Neural cell (in vitro differentiated cells): ENCODE data around the gene SLC19A1. TPM values are rescaled to one million over a fixed set of nuclear protein-coding genes. Genes with fewer than 3 reads are reported as not detected.

Experiments
- H2AFZ ChIP-seq: fragments of 200-600, 300-800 bp; sonication (generic), shearing (Covaris generic); 2 replicates; pipeline ENCODE4 v1.6.0; 2014; ENCODE audit warnings: low read depth, mild to moderate bottlenecking, antibody characterized with exemption, low read length, moderate library complexity
- H3F3A ChIP-seq: fragments of 200-600 bp; shearing (Covaris generic); 2 replicates; pipeline ENCODE4 v1.6.1; 2016; ENCODE audit warnings: mild to moderate bottlenecking, moderate library complexity, mixed read lengths, antibody characterized with exemption, low read length; ENCODE audit not compliant: insufficient read depth, poor library complexity, severe bottlenecking
- H3K27ac ChIP-seq: fragments of 200-600, 300-800 bp; sonication (generic), shearing (Covaris generic); 2 replicates; pipeline ENCODE4 v1.5.1; 2014; ENCODE audit warnings: mild to moderate bottlenecking, low read length, moderate library complexity
- H3K27me3 ChIP-seq: fragments of 300-800, 200-600 bp; sonication (generic), shearing (Covaris generic); 2 replicates; pipeline ENCODE4 v1.6.0; 2014; ENCODE audit warnings: mild to moderate bottlenecking, low read depth, low read length, moderate library complexity; ENCODE audit not compliant: insufficient read depth
- H3K36me3 ChIP-seq: fragments of 300-800, 200-600 bp; sonication (generic), shearing (Covaris generic); 2 replicates; pipeline ENCODE4 v1.5.1; 2014; ENCODE audit warnings: mild to moderate bottlenecking, antibody characterized with exemption, low read length, moderate library complexity; ENCODE audit not compliant: insufficient read depth
- H3K4me2 ChIP-seq: fragments of 300-800, 200-600 bp; sonication (generic), shearing (Covaris generic); 2 replicates; pipeline ENCODE4 v1.6.0; 2014; ENCODE audit warnings: mild to moderate bottlenecking, low read length
- H3K4me3 ChIP-seq: fragments of 300-800, 200-600 bp; sonication (generic), shearing (Covaris generic); 2 replicates; pipeline ENCODE4 v1.5.1; 2014; ENCODE audit warnings: mild to moderate bottlenecking, low read length, moderate library complexity
- H3K79me2 ChIP-seq: fragments of 200-600 bp; shearing (Covaris generic); replicated peaks from 2 replicates; pipeline ENCODE4 v1.6.0; 2014; ENCODE audit warnings: mild to moderate bottlenecking, low read length, moderate library complexity; ENCODE audit not compliant: insufficient read depth
- H3K9ac ChIP-seq: fragments of 300-800, 200-600 bp; sonication (generic), shearing (Covaris generic); 2 replicates; pipeline ENCODE4 v1.6.1; 2016; ENCODE audit warnings: mild to moderate bottlenecking, low read length, mixed read lengths
- H3K9me2 ChIP-seq: fragments of 200-600 bp; shearing (Covaris generic); 2 replicates; pipeline ENCODE4 v1.6.1; 2016; ENCODE audit warnings: mild to moderate bottlenecking, low read length, mixed read lengths; ENCODE audit not compliant: insufficient read depth
- H3K9me3 ChIP-seq: fragments of 200-600, 300-800 bp; sonication (generic), shearing (Covaris generic); 2 replicates; pipeline ENCODE4 v1.6.1; 2016; ENCODE audit warnings: mild to moderate bottlenecking, mixed run types, low read length, moderate library complexity, mixed read lengths
- H4K20me1 ChIP-seq: fragments of 200-600 bp; shearing (Covaris generic); 2 replicates; pipeline ENCODE4 v1.6.1; 2016; ENCODE audit warnings: mild to moderate bottlenecking, mixed run types; ENCODE audit not compliant: insufficient read depth
- EP300 ChIP-seq: fragments of 450-650 bp; conservative IDR thresholded peaks from 2 replicates; pipeline ENCODE4 v1.6.1; 2014; ENCODE audit warnings: antibody characterized with exemption, mild to moderate bottlenecking, moderate library complexity; ENCODE audit not compliant: poor library complexity, severe bottlenecking
- EZH2 ChIP-seq: fragments of 200-600, 300-800 bp; shearing (Covaris generic), sonication (generic); IDR thresholded peaks from 2 replicates; pipeline ENCODE4 v1.6.1; 2014; ENCODE audit warnings: antibody characterized with exemption, low read length, borderline replicate concordance, mild to moderate bottlenecking; ENCODE audit not compliant: insufficient read depth, poor library complexity, severe bottlenecking
- MXI1 ChIP-seq: fragments of 450-650 bp; conservative IDR thresholded peaks from 2 replicates; pipeline ENCODE4 v1.6.1; 2014; ENCODE audit warnings: antibody characterized with exemption, mild to moderate bottlenecking; ENCODE audit not compliant: poor library complexity, severe bottlenecking
- POLR2AphosphoS5 ChIP-seq: IDR thresholded peaks from 2 replicates; pipeline ENCODE4 v1.6.1; 2012
- RAD21 ChIP-seq: fragments of 450-650 bp; conservative IDR thresholded peaks from 2 replicates; pipeline ENCODE4 v1.6.1; 2014; ENCODE audit warnings: antibody characterized with exemption, mild to moderate bottlenecking, moderate library complexity
- REST ChIP-seq: IDR thresholded peaks from 2 replicates; pipeline ENCODE4 v1.6.1; 2012; ENCODE audit warnings: borderline replicate concordance
- SMC3 ChIP-seq: fragments of 450-650 bp; conservative IDR thresholded peaks from 2 replicates; pipeline ENCODE4 v1.6.1; 2014; ENCODE audit warnings: antibody characterized with exemption, mild to moderate bottlenecking, moderate library complexity; ENCODE audit not compliant: poor library complexity
- TAF1 ChIP-seq: IDR thresholded peaks from 2 replicates; pipeline ENCODE4 v1.6.1; 2012; ENCODE audit warnings: low read depth
- polyA plus RNA-seq: library from polyadenylated mRNA; depleted of rRNA; stranded (reverse); fragments of >200 nt; gene quantifications from 2 replicates; pipeline ENCODE4 v1.2.3, GENCODE V29; 2014
- TF ChIP-seq, protein P1 (sequence below): fragments of 450-650 bp; IDR thresholded peaks from 2 replicates; pipeline ENCODE4 v1.5.1; 2014; ENCODE audit warnings: antibody characterized with exemption, mild to moderate bottlenecking, moderate library complexity; ENCODE audit not compliant: poor library complexity, severe bottlenecking

SLC19A1 gene
- polyA plus RNA-seq, 1 donor from 2014 or later: 2.9 TPM

- H3K27me3 ChIP-seq: no peaks in the 10 kb centered on the region
- no peaks in the 10 kb centered on the region for H3F3A ChIP-seq
- no peaks in the 10 kb centered on the region for H3K36me3 ChIP-seq
- H3K4me3 ChIP-seq: no peak overlapping the region
- no peak overlapping the region for H2AFZ ChIP-seq
- H3K4me2 ChIP-seq: no peak overlapping the region
- no peaks in the 10 kb centered on the region for H3K9me3 ChIP-seq
- no peak overlapping the region for H3K27ac ChIP-seq
- H3K9ac ChIP-seq: no peak overlapping the region
- H3K79me2 ChIP-seq: no peaks in the 10 kb centered on the region
- TF ChIP-seq EP300 (no peak), TAF1 (no peak), POLR2AphosphoS5 (no peak), MXI1 (no peak), RAD21 (no peak), EZH2 (no peak), REST (no peak), SMC3 (no peak)
- TF ChIP-seq, protein P1, sequence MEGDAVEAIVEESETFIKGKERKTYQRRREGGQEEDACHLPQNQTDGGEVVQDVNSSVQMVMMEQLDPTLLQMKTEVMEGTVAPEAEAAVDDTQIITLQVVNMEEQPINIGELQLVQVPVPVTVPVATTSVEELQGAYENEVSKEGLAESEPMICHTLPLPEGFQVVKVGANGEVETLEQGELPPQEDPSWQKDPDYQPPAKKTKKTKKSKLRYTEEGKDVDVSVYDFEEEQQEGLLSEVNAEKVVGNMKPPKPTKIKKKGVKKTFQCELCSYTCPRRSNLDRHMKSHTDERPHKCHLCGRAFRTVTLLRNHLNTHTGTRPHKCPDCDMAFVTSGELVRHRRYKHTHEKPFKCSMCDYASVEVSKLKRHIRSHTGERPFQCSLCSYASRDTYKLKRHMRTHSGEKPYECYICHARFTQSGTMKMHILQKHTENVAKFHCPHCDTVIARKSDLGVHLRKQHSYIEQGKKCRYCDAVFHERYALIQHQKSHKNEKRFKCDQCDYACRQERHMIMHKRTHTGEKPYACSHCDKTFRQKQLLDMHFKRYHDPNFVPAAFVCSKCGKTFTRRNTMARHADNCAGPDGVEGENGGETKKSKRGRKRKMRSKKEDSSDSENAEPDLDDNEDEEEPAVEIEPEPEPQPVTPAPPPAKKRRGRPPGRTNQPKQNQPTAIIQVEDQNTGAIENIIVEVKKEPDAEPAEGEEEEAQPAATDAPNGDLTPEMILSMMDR: no peak
- no peaks in the 10 kb centered on the region for H3K9me2 ChIP-seq
- no peaks in the 10 kb centered on the region for H4K20me1 ChIP-seq
Observed at GRCh38 chr21:45582128-45582527, 39.9 kb upstream of the SLC19A1 start.

- no peak overlapping the region for H3K27ac ChIP-seq
- H3F3A ChIP-seq: no peaks in the 10 kb centered on the region
- no peak overlapping the region for H3K4me3 ChIP-seq
- H3K9me3 ChIP-seq: no peaks in the 10 kb centered on the region
- H4K20me1 ChIP-seq: no peaks in the 10 kb centered on the region
- no peak for TF ChIP-seq EZH2
- TF ChIP-seq, protein P1: no peak
- TF ChIP-seq MXI1: no peak
- no peaks in the 10 kb centered on the region for H3K27me3 ChIP-seq
- H3K4me2 ChIP-seq: no peak overlapping the region
- no peaks in the 10 kb centered on the region for H3K9me2 ChIP-seq
- H3K36me3 ChIP-seq: no peaks in the 10 kb centered on the region
- no peak overlapping the region for H3K9ac ChIP-seq
- H3K79me2 ChIP-seq: no peaks in the 10 kb centered on the region
- H2AFZ ChIP-seq: no peak overlapping the region
Observed at GRCh38 chr21:45581322-45581712, 39.1 kb upstream of the SLC19A1 start.
